NCI-H82 treated with DMSO at 0.1 percent for 48 hours (cell line): Measurements from ENCODE around the gene RUSC2.
"Not testable (repeated sequence)": the region's sequence is repeated elsewhere in the genome, so short reads cannot be mapped to it uniquely, and the experiment has no call there.

Experiments
- DNase-seq: peaks from one replicate; lab custom pipeline; 2025; ENCODE audit not compliant: unreplicated experiment; lab: John Stamatoyannopoulos, UW

Gene RUSC2

GRCh38 chr9:35493119-35493518 is 3.2 kb downstream of the RUSC2 start:
- not testable (repeated sequence) for DNase-seq

DNA sequence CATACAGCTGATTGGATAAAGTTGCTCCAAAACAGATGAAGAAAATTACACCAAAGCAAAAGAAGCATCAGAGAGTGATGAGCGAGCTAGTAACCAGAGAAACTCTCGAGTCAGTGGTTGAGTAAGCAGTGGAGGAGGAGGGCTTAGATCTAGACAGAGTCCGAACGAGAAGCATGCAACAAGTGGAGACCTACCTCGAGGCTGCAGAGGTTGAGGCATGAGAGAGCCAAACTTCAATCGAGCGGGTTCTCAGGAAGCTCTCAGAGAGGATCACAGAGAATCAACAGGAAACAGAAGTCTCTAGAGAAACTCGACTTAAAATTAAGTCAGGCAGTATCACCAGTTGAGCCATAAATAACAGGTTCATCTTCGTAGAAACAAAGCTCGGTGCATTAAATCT is 6.1 kb downstream of the RUSC2 start:
- DNase-seq: no peak

DNA sequence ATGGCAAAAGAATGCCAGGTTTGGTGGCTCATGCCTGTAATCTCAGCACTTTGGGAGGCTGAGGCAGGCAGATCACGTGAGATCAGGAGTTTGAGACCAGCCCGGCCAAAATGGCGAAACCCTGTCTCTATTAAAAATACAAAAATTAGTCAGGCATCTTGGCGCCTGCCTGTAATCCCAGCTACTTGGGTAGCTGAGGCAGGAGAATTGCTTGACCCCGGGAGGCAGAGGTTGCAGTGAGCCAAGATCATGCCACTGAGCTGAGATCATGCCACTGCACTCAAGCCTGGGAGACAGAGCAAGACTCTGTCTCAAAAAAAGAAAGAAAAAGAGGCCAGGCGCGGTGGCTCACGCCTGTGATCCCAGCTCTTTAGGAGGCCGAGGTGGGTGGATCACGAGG is 8.3 kb downstream of the RUSC2 start:
- not testable (repeated sequence) for DNase-seq

- DNase-seq: no peak
Observed at GRCh38 chr9:35499029-35499700, 9.3 kb downstream of the RUSC2 start.

GRCh38 chr9:35499701-35500030 is 9.8 kb downstream of the RUSC2 start:
- no peak for DNase-seq

GRCh38 chr9:35500130-35500748 is 10.3 kb downstream of the RUSC2 start:
- no peak for DNase-seq

DNA sequence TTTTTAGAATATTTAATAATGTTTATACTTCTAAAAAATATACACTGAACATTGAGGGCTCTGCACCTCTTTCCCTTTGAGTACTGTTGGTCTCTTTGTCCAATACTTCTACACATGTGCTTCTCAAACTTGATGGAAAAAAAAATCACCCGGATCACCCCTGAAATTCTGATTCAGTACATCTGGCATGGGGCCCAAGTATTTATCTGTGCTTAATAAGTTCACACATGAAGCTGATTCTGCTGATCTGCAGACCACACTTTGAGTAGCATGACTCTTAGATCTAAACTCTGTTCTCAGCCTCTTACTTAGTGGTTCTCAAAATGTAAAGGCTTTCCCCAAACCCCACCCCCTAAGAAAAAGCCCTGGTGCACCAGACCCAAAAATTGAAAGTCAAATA is 12.0 kb downstream of the RUSC2 start:
- no peak for DNase-seq

GRCh38 chr9:35506359-35506758 is 16.4 kb downstream of the RUSC2 start:
- DNase-seq: no peak

DNA sequence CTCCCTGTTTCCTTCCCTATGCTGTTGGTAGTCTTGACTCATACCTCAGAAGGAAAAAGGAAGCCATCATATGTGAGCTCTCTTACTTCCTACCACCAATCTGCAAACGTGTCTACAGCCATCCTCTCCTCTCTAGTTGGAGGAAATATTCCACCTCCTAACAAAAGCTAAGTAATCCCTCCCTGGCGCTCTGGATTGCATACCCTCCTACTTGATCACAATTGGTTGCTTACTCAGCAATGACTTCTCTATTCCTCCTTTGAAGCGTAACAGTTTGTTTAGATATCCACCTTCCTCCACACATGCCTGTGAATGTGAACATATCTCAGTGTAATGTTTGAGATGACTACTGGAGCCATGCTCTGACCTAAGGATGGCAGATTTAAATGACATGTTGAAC is 18.2 kb downstream of the RUSC2 start:
- no peak for DNase-seq

DNA sequence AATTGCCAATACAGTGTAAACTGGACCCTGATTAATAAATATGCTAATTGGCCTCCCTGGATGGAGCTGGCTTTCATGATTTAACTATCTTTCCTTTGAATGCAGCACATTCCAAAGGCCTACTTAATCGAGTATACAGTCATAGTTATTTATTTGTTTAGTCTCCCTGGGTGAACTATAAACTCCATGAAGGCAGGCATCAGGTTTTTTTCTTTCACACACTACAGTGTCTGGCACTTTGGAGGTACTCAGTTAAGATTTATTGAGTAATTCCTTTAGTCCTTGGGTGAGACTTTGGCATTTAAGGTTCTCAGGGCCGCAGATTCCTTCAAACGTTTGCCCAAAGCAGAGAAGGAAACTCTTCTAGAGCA is 20.5 kb downstream of the RUSC2 start:
- no peak for DNase-seq

- DNase-seq: no peak
Observed at GRCh38 chr9:35510754-35511428, 21.0 kb downstream of the RUSC2 start.

GRCh38 chr9:35511453-35511852 is 21.5 kb downstream of the RUSC2 start:
- DNase-seq: no peak

- no peak for DNase-seq
Observed at GRCh38 chr9:35515766-35516165, 25.9 kb downstream of the RUSC2 start.

DNA sequence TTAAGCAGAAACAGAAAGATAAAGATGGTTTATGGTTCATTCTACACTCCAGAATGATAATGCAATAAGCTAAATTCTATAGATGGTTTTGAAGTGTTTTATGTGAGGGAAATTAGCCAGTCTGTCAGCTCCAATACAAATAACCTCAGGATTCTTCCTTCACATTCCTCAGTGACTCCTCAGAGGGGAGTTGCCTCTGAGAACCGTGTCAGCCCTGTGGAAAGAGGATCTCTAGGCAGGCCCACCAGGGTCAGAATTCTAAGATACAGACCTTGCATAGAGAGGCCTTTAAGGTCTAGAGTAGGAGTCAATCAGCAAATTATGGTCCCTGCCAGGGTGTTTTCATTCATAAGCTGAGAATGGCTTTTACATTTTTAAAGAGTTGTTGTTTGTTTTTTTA is 26.6 kb downstream of the RUSC2 start:
- no peak for DNase-seq

- no peak for DNase-seq
Observed at GRCh38 chr9:35517131-35517530, 27.2 kb downstream of the RUSC2 start.

- DNase-seq: no peak
Observed at GRCh38 chr9:35517552-35518224, 27.8 kb downstream of the RUSC2 start.

- no peak for DNase-seq
Observed at GRCh38 chr9:35518225-35518821, 28.4 kb downstream of the RUSC2 start.

DNA sequence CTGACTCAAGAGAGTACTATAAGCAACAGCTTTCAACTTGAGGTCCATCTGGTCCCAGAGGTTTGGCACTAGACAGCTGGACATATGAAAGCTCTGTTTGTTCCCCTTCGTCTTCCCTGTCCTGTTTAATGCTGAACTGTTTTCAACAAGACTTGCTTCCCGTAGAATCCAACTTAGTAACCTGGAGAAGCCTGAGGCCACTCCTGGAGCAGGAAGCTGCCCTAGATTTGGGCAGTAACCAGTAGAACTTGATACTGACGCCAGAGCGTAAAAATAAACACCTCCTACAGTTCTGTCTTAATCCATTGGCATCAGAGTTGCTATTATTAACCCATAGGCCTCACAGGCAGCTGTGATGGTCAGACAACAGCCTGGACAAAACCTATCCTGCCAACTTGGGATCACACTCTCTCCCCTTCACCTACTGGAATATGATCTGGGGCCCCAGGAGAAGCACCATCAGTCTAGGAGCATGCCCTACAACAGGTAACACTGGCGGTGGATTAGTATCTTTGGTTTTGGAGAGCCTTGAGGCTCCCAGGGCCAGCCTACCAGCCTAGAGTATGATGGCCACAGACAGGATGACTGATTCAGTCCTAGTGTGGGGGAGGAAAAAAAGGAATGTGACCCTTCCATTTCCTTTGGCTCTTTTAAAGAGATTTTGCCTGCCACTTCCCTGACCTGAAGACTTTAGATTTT is 29.2 kb downstream of the RUSC2 start:
- no peak for DNase-seq

GRCh38 chr9:35519692-35520363 is 29.9 kb downstream of the RUSC2 start:
- DNase-seq: no peak

GRCh38 chr9:35520364-35520710 is 30.4 kb downstream of the RUSC2 start:
- DNase-seq: no peak

GRCh38 chr9:35521708-35522107 is 31.8 kb downstream of the RUSC2 start:
- no peak for DNase-seq
